ENCODE data around the gene SLC29A1. TPM values are rescaled to one million over a fixed set of nuclear protein-coding genes. Genes with fewer than 3 reads are reported as not detected.
"Not testable (repeated sequence)": the region's sequence is repeated elsewhere in the genome, so short reads cannot be mapped to it uniquely, and the experiment has no call there.

Gene SLC29A1
- total RNA-seq, 3 donors from 2014 or later, result 165 to 199 (median 181) TPM

DNA sequence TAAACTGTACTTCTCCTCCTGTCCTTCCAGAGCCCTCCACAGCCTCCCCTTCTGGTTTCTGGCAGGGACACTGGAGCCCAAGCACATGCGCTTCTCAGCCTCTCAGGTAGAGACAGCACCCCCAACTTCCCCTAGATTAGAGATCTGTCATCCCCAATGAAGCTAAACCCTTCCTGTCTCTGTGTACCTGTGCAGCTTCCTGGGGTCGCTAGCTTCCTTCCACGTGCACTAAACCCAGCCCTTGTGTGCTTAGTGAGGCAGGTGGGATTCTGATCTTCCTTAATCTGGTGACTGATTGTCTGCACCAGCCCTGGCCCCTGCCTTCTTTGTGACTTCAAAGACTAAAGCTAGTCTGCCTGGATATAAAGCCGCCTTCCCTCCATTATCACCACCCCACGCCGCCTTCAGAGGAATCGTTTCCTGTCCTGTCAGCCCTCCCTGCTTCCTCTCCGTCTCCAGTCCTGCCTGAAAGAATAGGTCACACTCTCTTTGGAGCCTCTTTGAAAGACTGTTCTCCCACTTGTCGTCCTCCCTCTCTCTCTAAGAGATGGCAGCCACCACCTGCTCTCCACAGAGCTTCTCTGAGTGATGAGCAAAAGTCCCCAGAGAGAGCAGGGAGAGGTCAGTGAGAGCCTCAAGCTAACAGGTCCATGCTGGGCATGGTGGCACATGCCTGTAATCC lies 37.3 kb upstream of the SLC29A1 start:
- Mint-ChIP-seq H3K27me3 (ENCODE audit: low read depth) (peaks cover 3% of the 10 kb centered on the region), H3K4me1 (ENCODE audit: low read depth) (peaks cover 12% of the 10 kb centered on the region), H3K9me3 (no peaks in the 10 kb centered on the region), H3K36me3 (ENCODE audit: insufficient read depth) (no peaks in the 10 kb centered on the region), H3K4me3 (peak overlapping the region; percentile 20)
- no peak for DNase-seq
- peak; percentile 32 to 42 for ATAC-seq

DNA sequence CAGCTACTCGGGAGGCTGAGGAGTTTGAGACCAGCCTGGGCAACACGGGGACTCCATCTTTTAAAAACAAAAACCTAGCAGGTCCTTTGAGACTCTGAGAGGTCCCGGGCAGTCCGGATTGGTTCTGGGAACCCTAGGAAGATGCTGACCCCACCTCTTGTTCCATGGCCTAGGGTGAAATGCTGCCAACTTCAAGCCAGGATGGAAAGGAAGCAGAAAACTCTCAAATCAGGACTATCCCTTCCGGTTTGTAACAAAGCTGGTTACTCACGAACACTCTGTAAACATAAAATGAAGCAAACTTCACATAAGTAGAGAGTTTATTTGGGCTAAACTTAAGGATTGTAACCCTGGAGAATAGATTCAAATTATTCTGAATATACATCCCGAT lies 36.8 kb upstream of the SLC29A1 start:
- DNase-seq, result no peak
- Mint-ChIP-seq H3K4me1 (ENCODE audit: low read depth) (peaks cover 12% of the 10 kb centered on the region), H3K4me3 (no peak overlapping the region), H3K9me3 (no peaks in the 10 kb centered on the region), H3K27me3 (ENCODE audit: low read depth) (peaks cover 3% of the 10 kb centered on the region), H3K36me3 (ENCODE audit: insufficient read depth) (no peaks in the 10 kb centered on the region)
- ATAC-seq, result no peak

DNA sequence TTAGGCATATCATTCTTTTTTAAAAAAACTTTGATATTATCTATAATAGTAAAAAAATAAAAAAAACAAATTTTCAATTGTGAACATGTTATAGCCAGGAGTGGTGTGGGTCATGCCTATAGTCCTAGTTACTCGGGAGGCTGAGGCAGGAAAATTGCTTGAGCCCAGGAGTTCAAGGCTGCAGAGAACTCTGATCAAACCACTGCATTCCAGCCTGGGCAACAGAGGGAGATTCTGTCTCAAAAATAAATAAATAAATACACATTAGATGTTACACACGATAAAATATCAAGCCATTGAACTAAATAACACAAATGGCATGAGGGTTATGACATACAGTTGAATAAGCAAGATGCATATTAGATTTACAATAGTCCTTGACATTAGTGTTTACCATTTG lies 34.6 kb upstream of the SLC29A1 start:
- DNase-seq (no peak), ATAC-seq (no peak)
- H3K4me1 Mint-ChIP-seq (ENCODE audit: low read depth), result peaks cover 12% of the 10 kb centered on the region
- H3K9me3 Mint-ChIP-seq, result no peaks in the 10 kb centered on the region
- H3K4me3 Mint-ChIP-seq, result no peak overlapping the region
- no peaks in the 10 kb centered on the region for H3K36me3 Mint-ChIP-seq (ENCODE audit: insufficient read depth)
- H3K27me3 Mint-ChIP-seq (ENCODE audit: low read depth), result peaks cover 14% of the 10 kb centered on the region

DNA sequence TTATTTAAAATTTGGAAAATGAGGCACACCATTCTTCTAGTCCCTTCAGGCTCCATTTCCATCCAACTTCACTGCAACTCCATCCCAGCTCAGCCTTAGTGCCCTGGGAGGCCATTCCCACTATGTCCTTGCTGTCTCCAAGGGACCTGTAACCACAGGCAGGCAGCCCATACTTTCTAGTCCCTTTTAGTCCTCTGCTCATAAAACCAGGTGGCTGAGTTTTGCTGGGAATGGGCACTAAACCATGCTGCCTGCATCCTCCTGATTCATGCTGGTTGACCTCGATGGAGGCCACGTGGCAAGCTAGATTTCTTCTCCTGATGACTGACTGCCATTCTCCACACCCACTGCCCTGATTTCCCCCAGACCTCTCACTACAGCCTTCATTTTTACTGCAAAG lies 34.1 kb upstream of the SLC29A1 start:
- no peak for DNase-seq
- no peaks in the 10 kb centered on the region for H3K36me3 Mint-ChIP-seq (ENCODE audit: insufficient read depth)
- ATAC-seq, result no peak
- H3K27me3 Mint-ChIP-seq (ENCODE audit: low read depth), result peaks cover 14% of the 10 kb centered on the region
- H3K4me1 Mint-ChIP-seq (ENCODE audit: low read depth), result peaks cover 12% of the 10 kb centered on the region
- H3K9me3 Mint-ChIP-seq, result no peaks in the 10 kb centered on the region
- no peak overlapping the region for H3K4me3 Mint-ChIP-seq

DNA sequence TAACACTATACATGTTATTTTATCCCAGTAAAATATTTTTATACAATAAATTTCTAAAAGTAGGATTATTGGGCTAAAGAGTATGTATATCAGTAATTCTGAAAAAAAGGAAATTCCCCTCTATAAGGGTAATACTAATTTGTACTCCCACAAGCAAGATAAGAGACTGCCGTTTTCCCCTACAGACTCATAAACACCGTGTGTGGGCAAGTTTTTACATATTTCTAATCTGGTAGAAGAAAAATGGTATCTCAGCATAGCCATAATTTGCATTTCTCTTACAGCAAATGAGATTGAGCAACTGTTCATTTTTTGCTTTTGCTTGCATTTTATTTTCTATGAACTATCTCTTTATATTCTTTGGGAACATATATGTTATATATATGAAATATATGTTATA lies 32.7 kb upstream of the SLC29A1 start:
- Mint-ChIP-seq H3K4me3 (no peak overlapping the region), H3K27me3 (ENCODE audit: low read depth) (peaks cover 14% of the 10 kb centered on the region), H3K4me1 (ENCODE audit: low read depth) (peaks cover 10% of the 10 kb centered on the region), H3K36me3 (ENCODE audit: insufficient read depth) (no peaks in the 10 kb centered on the region), H3K9me3 (no peaks in the 10 kb centered on the region)
- ATAC-seq (peak; percentile 76 to 80), DNase-seq (no peak)

DNA sequence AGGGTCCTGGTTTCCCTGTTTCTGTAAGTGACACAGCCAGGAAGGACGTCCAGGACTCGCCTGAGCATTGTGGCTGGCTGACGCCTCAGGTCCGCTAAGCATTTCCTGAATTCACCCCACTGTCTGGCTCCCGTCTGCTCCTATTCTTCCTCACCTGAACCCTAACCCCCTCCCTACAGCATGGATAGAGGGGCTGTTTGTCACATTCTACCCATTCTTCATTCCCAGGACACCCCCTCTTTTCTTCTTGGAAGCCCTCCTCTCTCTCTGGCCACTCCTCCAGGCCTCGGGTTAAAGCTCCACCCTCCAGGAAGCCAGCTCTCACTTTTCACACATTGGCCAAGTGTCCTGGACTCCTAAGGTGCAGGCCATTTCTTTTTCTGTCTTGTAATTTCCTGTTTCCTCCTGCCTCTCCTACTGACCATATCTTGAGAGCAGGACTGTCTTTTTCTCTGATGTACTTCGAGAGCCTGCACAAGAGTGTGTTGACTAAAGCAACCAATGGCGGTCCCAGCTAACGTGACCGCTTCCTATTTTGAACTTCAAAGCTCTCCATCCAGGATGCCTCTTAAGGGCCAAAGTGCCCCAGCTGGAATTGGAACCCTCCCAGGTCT lies 30.9 kb upstream of the SLC29A1 start:
- Mint-ChIP-seq H3K9me3 (no peaks in the 10 kb centered on the region), H3K36me3 (ENCODE audit: insufficient read depth) (no peaks in the 10 kb centered on the region)
- DNase-seq, result no peak

DNA sequence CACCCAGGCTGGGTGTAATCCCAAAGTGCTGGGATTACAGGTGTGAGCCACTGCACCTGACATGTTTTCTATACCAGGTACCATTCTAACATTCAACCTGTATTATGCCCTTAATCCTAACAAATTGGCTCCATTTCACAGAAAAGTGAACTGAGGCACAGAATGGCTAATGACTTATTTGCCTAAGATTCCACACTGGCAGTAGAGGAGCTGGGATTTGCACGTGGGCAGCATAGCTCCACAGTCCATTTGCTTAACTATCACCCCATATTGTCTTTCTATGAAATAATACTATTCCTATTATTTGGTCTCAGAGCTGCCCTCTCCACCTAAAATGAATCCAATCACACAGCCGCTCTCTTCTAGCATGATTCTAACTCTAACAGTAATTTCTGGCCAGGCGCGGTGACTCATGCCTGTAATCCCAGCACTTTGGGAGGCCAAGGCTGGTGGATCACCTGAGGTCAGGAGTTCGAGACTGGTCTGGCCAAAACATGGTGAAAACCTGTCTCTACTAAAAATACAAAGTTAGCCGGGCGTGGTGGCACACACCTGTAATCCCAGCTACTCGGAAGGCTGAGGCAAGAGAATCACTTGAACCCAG lies 30.0 kb upstream of the SLC29A1 start:
- peaks cover 4% of the 10 kb centered on the region for H3K4me1 Mint-ChIP-seq (ENCODE audit: low read depth)
- no peak for DNase-seq
- no peaks in the 10 kb centered on the region for H3K9me3 Mint-ChIP-seq
- H3K27me3 Mint-ChIP-seq (ENCODE audit: low read depth), result peaks cover 11% of the 10 kb centered on the region
- ATAC-seq, result no peak
- H3K36me3 Mint-ChIP-seq (ENCODE audit: insufficient read depth), result no peaks in the 10 kb centered on the region
- H3K4me3 Mint-ChIP-seq, result no peak overlapping the region

More for the DNA sequence above, 30.9 kb upstream of the SLC29A1 start:
- ATAC-seq, result no peak
- H3K27me3 Mint-ChIP-seq (ENCODE audit: low read depth), result peaks cover 11% of the 10 kb centered on the region
- H3K4me3 Mint-ChIP-seq, result no peak overlapping the region
- H3K4me1 Mint-ChIP-seq (ENCODE audit: low read depth), result peaks cover 4% of the 10 kb centered on the region

DNA sequence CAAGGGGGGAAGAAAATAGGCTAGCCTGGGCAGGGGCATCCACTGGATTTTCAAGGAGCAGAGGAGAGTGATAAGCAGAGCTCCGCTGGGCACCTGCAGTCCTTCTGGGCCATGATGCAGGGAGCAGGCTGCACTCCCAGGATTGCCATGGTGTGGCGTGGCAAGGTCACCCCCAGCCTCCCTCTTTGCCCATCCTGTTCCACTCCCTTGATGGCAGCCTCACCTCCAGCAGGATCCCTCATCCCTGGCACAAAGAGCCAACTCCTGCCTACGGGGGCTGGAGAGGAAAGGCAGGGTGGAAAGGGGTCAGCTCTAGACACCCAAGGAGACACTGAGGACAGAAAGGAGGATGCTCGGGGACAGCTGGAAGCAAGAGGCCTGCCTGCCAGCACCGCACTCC lies 29.1 kb upstream of the SLC29A1 start:
- H3K4me1 Mint-ChIP-seq (ENCODE audit: low read depth), result peaks cover 4% of the 10 kb centered on the region
- H3K4me3 Mint-ChIP-seq, result no peak overlapping the region
- H3K9me3 Mint-ChIP-seq, result no peaks in the 10 kb centered on the region
- DNase-seq, result no peak
- H3K36me3 Mint-ChIP-seq (ENCODE audit: insufficient read depth), result no peaks in the 10 kb centered on the region
- no peak for ATAC-seq
- H3K27me3 Mint-ChIP-seq (ENCODE audit: low read depth), result peaks cover 11% of the 10 kb centered on the region

DNA sequence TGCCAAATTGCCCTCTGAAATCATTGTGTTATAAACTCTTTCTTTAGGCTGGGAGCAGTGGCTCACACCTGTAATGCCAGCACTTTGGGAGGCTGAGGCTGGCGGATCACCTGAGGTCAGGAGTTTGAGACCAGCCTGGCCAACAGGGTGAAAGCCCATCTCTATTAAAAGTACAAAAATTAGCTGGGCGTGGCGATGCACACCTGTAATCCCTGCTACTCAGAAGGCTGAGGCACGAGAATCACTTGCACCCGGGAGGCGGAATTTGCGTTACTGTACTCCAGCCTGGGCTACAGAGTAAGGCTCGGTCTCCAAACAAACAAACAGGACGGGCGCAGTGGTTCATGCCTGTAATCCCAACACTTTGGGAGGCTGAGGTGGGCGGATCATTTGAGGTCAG lies 27.0 kb upstream of the SLC29A1 start:
- ATAC-seq; H3K9me3 Mint-ChIP-seq; DNase-seq; H3K4me1 Mint-ChIP-seq (ENCODE audit: low read depth); H3K36me3 Mint-ChIP-seq (ENCODE audit: insufficient read depth); H3K4me3 Mint-ChIP-seq: not testable (repeated sequence)
- H3K27me3 Mint-ChIP-seq (ENCODE audit: low read depth), result peaks cover 18% of the 10 kb centered on the region

DNA sequence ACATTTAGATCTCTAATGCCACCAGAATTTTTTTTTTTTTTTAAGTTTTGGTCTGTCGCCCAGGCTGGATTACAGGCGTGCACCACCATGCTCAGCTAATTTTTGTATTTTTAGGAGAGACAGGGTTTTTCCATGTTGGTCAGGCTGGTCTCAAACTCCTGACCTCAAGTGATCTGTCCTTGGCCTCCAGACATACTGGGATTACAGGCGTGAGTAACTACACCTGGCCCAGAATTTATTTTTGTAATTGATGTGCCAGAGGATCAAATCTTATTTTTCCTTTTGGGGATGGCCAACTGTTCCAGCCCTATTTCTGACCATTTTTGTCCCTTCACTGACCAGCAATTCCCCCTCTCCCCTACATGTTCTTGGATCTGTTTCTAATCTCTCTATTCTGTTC lies 24.7 kb upstream of the SLC29A1 start:
- no peak overlapping the region for H3K4me3 Mint-ChIP-seq
- DNase-seq (no peak), ATAC-seq (no peak)
- no peaks in the 10 kb centered on the region for H3K36me3 Mint-ChIP-seq (ENCODE audit: insufficient read depth)
- no peaks in the 10 kb centered on the region for H3K4me1 Mint-ChIP-seq (ENCODE audit: low read depth)
- H3K9me3 Mint-ChIP-seq, result no peaks in the 10 kb centered on the region
- H3K27me3 Mint-ChIP-seq (ENCODE audit: low read depth), result peaks cover 8% of the 10 kb centered on the region

DNA sequence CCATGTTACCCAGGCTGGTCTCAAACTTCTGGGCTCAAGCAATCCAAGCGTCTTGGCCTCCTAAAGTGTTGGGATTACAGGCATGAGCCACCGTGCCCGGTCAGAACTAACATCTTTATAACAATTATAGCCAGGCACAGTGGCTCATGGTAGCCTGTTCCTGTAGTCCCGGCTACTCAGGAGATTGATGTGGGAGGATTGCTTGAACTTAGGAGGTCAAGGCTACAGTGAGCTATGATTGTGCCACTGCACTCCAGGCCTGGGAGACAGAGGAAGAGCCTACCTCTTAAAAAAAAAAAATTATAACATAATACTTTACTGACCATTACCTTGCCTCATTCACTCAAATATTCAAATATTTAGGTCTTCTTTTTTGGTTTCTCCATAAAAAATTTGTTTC lies 23.5 kb upstream of the SLC29A1 start:
- Mint-ChIP-seq H3K4me1 (ENCODE audit: low read depth) (no peaks in the 10 kb centered on the region), H3K9me3 (no peaks in the 10 kb centered on the region), H3K4me3 (no peak overlapping the region), H3K27me3 (ENCODE audit: low read depth) (peaks cover 8% of the 10 kb centered on the region), H3K36me3 (ENCODE audit: insufficient read depth) (no peaks in the 10 kb centered on the region)
- ATAC-seq (no peak), DNase-seq (no peak)

DNA sequence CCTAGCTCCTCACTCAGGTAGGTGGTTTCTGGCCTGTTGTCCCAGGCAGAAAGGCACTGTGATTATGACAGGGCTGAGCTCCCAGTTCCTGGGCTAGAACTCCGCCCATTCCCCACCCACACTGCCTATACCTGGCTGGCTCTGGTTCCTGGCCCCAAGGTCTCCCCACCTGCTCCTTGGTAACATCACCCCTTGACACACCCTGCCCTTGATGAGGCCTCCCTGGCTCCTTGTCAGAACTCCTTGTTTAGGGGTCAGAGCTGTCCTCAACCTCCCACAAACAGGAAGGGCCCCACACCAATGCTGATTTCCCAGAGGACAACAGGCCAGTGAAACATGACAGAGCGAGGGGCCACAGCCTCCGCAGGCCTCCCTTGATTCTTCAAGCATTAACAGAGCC lies 22.2 kb upstream of the SLC29A1 start:
- no peaks in the 10 kb centered on the region for H3K9me3 Mint-ChIP-seq
- ATAC-seq (no peak), DNase-seq (no peak)
- H3K27me3 Mint-ChIP-seq (ENCODE audit: low read depth), result peaks cover 8% of the 10 kb centered on the region
- H3K36me3 Mint-ChIP-seq (ENCODE audit: insufficient read depth), result no peaks in the 10 kb centered on the region
- no peak overlapping the region for H3K4me3 Mint-ChIP-seq
- no peaks in the 10 kb centered on the region for H3K4me1 Mint-ChIP-seq (ENCODE audit: low read depth)

DNA sequence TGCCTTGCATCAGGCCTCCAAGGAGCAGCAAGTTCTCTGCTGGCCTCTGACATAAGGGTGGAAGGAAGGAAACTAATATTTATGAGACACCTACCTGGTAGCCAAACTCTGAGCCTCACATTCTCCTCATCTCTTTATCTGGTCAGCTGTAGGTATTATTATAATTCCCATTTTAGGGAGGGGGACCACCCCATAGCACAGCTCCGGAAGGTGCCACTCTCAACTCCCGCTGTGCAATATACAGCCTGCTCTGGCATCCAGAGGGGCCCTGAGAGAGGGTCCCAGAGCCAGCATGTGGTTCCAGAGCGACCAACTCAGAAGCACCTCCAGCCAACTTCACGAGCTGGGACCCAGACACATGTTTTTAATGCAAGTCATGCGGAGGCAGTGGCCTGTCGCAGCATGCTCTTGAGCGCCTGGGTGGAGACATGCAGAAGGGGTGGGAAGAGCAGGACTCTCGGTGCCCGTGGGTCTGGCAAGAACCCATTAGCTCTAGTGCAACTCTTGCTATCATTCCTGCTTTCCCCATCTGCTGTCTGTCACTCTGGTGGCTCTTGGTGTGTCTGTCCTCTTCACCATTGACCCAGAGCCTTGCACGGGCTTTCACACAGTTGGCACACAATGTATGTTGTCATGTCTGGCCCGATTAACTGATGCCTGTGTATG lies 21.6 kb upstream of the SLC29A1 start:
- Mint-ChIP-seq H3K27me3 (ENCODE audit: low read depth) (peaks cover 8% of the 10 kb centered on the region), H3K36me3 (ENCODE audit: insufficient read depth) (no peaks in the 10 kb centered on the region), H3K4me1 (ENCODE audit: low read depth) (no peaks in the 10 kb centered on the region), H3K4me3 (no peak overlapping the region), H3K9me3 (no peaks in the 10 kb centered on the region)
- ATAC-seq, result no peak
- DNase-seq, result no peak

DNA sequence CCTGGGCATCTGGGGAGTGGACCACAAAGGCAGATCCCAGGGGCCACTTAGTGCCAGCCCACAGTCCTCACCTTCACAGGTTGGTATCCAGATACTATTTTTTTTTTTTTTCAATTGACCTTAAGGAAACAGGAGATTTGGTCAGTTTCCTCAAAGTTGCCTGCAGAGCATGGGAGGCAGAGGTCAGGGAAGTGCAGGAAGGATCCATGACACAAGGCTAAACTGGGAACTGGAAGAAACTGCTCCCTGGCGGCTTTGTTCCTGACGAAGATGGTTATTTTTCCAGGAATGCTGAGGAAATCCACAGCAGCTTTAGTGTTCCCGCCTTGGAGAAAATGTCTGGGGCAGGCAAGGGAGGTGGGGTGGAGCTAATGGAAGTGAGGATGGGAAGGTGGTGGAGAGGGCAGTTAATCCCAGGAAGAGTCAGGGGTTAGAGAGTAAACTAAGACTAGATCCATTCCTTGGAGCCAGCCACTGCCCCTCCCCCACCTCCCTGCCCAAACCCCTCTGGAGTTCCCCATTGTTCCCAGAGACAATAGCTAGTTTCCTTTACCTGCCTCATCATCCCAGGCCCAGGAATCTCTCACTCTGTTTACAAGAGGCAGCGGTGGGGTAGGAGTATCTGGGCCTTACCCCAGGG lies 20.9 kb upstream of the SLC29A1 start:
- Mint-ChIP-seq H3K4me1 (ENCODE audit: low read depth) (no peaks in the 10 kb centered on the region), H3K27me3 (ENCODE audit: low read depth) (peaks cover 8% of the 10 kb centered on the region), H3K36me3 (ENCODE audit: insufficient read depth) (no peaks in the 10 kb centered on the region), H3K9me3 (no peaks in the 10 kb centered on the region), H3K4me3 (no peak overlapping the region)
- ATAC-seq (no peak), DNase-seq (no peak)
